K562 (cell line): ENCODE results near the gene COL16A1. TPM values are rescaled to one million over a fixed set of nuclear protein-coding genes. Genes with fewer than 3 reads are reported as not detected.
A peak's percentile ranks its signal among the peaks of the same experiment; 100 is the strongest.

Experiments used
- BRD4 ChIP-seq: fragments of 200-600 bp; sonication (generic); IDR thresholded peaks from 2 replicates; pipeline ENCODE4 v1.6.1; 2017; ENCODE audit warnings: inconsistent platforms
- ETV6 ChIP-seq, 3 experiments: fragments of 150-350 bp in 1 of 3; sonication (generic) in 1 of 3; formaldehyde crosslinking in 1 of 3; IDR thresholded peaks; 2 replicates each; pipeline versions ENCODE4 v1.6.1 to v1.8.0; 2014 to 2022; ENCODE audit warnings: borderline replicate concordance in 2 of 3, low read depth in 2 of 3, antibody characterized with exemption in 1 of 3, low read length in 1 of 3, mild to moderate bottlenecking in 1 of 3, missing genetic modification reagents in 1 of 3
- FOXM1 ChIP-seq, 2 experiments: fragments of 450-650 bp in 1 of 2; sonication (generic) in 1 of 2; formaldehyde crosslinking in 1 of 2; IDR thresholded peaks; 2 replicates each; pipeline versions ENCODE4 v1.6.1 to v1.9.0; 2017 to 2022; ENCODE audit warnings: low read depth in 2 of 2, mild to moderate bottlenecking in 2 of 2, missing genetic modification reagents in 1 of 2, moderate library complexity in 1 of 2
- KDM4B ChIP-seq, 2 experiments: fragments of 450-650 bp in 1 of 2; sonication (generic) in 1 of 2; IDR thresholded peaks; 2 replicates each; pipeline ENCODE4 v1.6.1; 2016 to 2017; ENCODE audit warnings: borderline replicate concordance in 2 of 2, antibody characterized with exemption in 1 of 2, low read depth in 1 of 2, mild to moderate bottlenecking in 1 of 2
- KLF16 ChIP-seq: IDR thresholded peaks from 2 replicates; pipeline ENCODE4 v1.6.1; 2016; ENCODE audit warnings: antibody characterized with exemption
- KLF6 ChIP-seq: fragments of 250-450 bp; sonication (Bioruptor Pico); IDR thresholded peaks from 2 replicates; pipeline ENCODE4 v1.4.0; 2020; ENCODE audit warnings: mild to moderate bottlenecking, moderate library complexity, borderline replicate concordance
- NCOR1 ChIP-seq: fragments of 450-650 bp; IDR thresholded peaks from 2 replicates; pipeline ENCODE4 v1.6.1; 2016; ENCODE audit warnings: mild to moderate bottlenecking, moderate library complexity
- NFRKB ChIP-seq: fragments of 450-650 bp; IDR thresholded peaks from 2 replicates; pipeline ENCODE4 v1.6.1; 2016; ENCODE audit warnings: low read depth
- NR2F6 ChIP-seq: fragments of 450-650 bp; formaldehyde crosslinking; IDR thresholded peaks from 2 replicates; pipeline ENCODE4 v1.4.0; 2020; ENCODE audit warnings: mild to moderate bottlenecking
- NUFIP1 ChIP-seq: fragments of 450-650 bp; IDR thresholded peaks from 2 replicates; pipeline ENCODE4 v1.6.1; 2018; ENCODE audit not compliant: partially characterized antibody
- PHB2 ChIP-seq: fragments of 450-650 bp; IDR thresholded peaks from 2 replicates; pipeline ENCODE4 v1.6.1; 2017; ENCODE audit warnings: low read depth
- POLR2AphosphoS2 ChIP-seq: IDR thresholded peaks from 2 replicates; pipeline ENCODE4 v1.6.1; 2012; ENCODE audit warnings: low read length, improper control_type of control experiment
- SP1 ChIP-seq: sonication (generic); formaldehyde crosslinking; IDR thresholded peaks from 2 replicates; pipeline ENCODE4 v1.8.1; 2022; ENCODE audit warnings: mild to moderate bottlenecking, missing genetic modification reagents
- TBL1XR1 ChIP-seq, 2 experiments: IDR thresholded peaks; 2 replicates each; pipeline ENCODE4 v1.6.1; 2012; ENCODE audit warnings: improper control_type of control experiment in 2 of 2, low read length in 2 of 2, mild to moderate bottlenecking in 1 of 2
- THAP12 ChIP-seq: fragments of 250-450 bp; sonication (Bioruptor Pico); IDR thresholded peaks from 2 replicates; pipeline ENCODE4 v1.9.0; 2021; ENCODE audit warnings: mild to moderate bottlenecking, inconsistent platforms
- VEZF1 ChIP-seq: fragments of 200-800 bp; sonication (Bioruptor generic); IDR thresholded peaks from 2 replicates; pipeline ENCODE4 v1.6.1; 2017; ENCODE audit warnings: missing genetic modification characterization, missing compliant biosample characterization
- ZBED1 ChIP-seq: IDR thresholded peaks from 2 replicates; pipeline ENCODE4 v1.6.1; 2014
- ZBTB17 ChIP-seq: fragments of 450-650 bp; formaldehyde crosslinking; IDR thresholded peaks from 2 replicates; pipeline ENCODE4 v1.4.0; 2020; ENCODE audit warnings: mild to moderate bottlenecking
- ZFP36 ChIP-seq: fragments of 150-350 bp; IDR thresholded peaks from 2 replicates; pipeline ENCODE4 v1.6.1; 2018; ENCODE audit warnings: low read length, low read depth; ENCODE audit not compliant: partially characterized antibody
- ZNF121 ChIP-seq: sonication (generic); formaldehyde crosslinking; conservative IDR thresholded peaks from 2 replicates; pipeline ENCODE4 v1.8.0; 2022; ENCODE audit warnings: missing genetic modification reagents
- ZNF277 ChIP-seq: fragments of 250-450 bp; sonication (Bioruptor Pico); IDR thresholded peaks from 2 replicates; pipeline ENCODE4 v1.8.0; 2022; ENCODE audit warnings: inconsistent platforms, mild to moderate bottlenecking, moderate library complexity, borderline replicate concordance
- ZNF280B ChIP-seq: fragments of 250-450 bp; sonication (Bioruptor Pico); IDR thresholded peaks from 2 replicates; pipeline ENCODE4 v1.5.1; 2021; ENCODE audit warnings: mild to moderate bottlenecking
- polyA plus RNA-seq, 8 experiments: library from polyadenylated mRNA; depleted of rRNA in 4 of 8; stranded (reverse) in 5 of 8; unstranded in 3 of 8; fragments of >200 nt; fragmentation: Nextera tagmentation in 2 of 8; fragmentation: Illumina TruSeq in 1 of 8; extraction: Ambion mirVana in 2 of 8; extraction: Trizol in 1 of 8; gene quantifications; 2 replicates each; pipeline versions ENCODE4 v1.2.1 to v1.2.3, GENCODE V29; 2011 to 2014; ENCODE audit warnings: inconsistent platforms in 1 of 8, missing spikeins in 1 of 8
- total RNA-seq, 7 experiments: library from RNA; depleted of rRNA in 6 of 7; stranded (reverse); fragments of >200 nt in 6 of 7; fragmentation: Illumina TruSeq in 2 of 7; extraction: Trizol in 2 of 7; gene quantifications; 2 replicates each; pipeline versions ENCODE4 v1.2.1 to v1.2.3, GENCODE V29; 2011 to 2021; ENCODE audit warnings: low replicate concordance in 1 of 7

COL16A1 gene
- total and polyA plus RNA-seq, 9 of the 15 experiments (the other 6 are each of a cell fraction or from before 2014, with no cell fraction given), result 0.11 to 0.60 (median 0.11) TPM; not detected in 6

GRCh38 chr1:31643976-31644559, 59.7 kb downstream of the COL16A1 start (continued):
- TF ChIP-seq THAP12 (CRISPR knock-in tag) (no peak), KLF6 (CRISPR knock-in tag) (0 out of 2 replicates have a peak, but pooled peaks have one; percentile 67), NUFIP1 (no peak), ETV6 (IDR thresholded peaks at IDR 0.05; ENCODE audit: borderline replicate concordance in 1 of 2, low read depth in 2 of 2, low read length in 1 of 2) (no peak), ETV6 (CRISPR knock-in tag; IDR thresholded peaks at IDR 0.05; ENCODE audit: borderline replicate concordance) (no peak), VEZF1 (no peak), KDM4B (IDR thresholded peaks at IDR 0.05; ENCODE audit: borderline replicate concordance in 2 of 2, low read depth in 1 of 2) (no peak), ZBTB17 (CRISPR knock-in tag) (no peak), ZFP36 (no peak), NCOR1 (0 out of 2 replicates have a peak, but pooled peaks have one; percentile 12), ZNF277 (CRISPR knock-in tag) (no peak), SP1 (CRISPR knock-in tag) (no peak), NFRKB (peak; percentile 56; the same call in 1 of the 2 replicates), ZNF280B (CRISPR knock-in tag) (no peak), FOXM1 (IDR thresholded peaks at IDR 0.05; ENCODE audit: low read depth) (no peak), FOXM1 (CRISPR knock-in tag; IDR thresholded peaks at IDR 0.05; ENCODE audit: low read depth) (0 out of 2 replicates have a peak, but pooled peaks have one; percentile 11), TBL1XR1 (IDR thresholded peaks at IDR 0.05; ENCODE audit: low read length in 2 of 2) (0 out of 4 replicates have a peak, but pooled peaks of 1 of the 2 experiments have one; percentile 14), PHB2 (no peak), NR2F6 (CRISPR knock-in tag) (no peak), ZNF121 (no peak), BRD4 (peak; percentile 55; the same call in 1 of the 2 replicates), POLR2AphosphoS2 (0 out of 2 replicates have a peak, but pooled peaks have one; percentile 18), ZBED1 (no peak), KLF16 (no peak)
